Measurements from ENCODE around the gene JPT1.
A peak's percentile ranks its signal among the peaks of the same experiment; 100 is the strongest.

The JPT1 gene, protein sequence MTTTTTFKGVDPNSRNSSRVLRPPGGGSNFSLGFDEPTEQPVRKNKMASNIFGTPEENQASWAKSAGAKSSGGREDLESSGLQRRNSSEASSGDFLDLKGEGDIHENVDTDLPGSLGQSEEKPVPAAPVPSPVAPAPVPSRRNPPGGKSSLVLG

DNA sequence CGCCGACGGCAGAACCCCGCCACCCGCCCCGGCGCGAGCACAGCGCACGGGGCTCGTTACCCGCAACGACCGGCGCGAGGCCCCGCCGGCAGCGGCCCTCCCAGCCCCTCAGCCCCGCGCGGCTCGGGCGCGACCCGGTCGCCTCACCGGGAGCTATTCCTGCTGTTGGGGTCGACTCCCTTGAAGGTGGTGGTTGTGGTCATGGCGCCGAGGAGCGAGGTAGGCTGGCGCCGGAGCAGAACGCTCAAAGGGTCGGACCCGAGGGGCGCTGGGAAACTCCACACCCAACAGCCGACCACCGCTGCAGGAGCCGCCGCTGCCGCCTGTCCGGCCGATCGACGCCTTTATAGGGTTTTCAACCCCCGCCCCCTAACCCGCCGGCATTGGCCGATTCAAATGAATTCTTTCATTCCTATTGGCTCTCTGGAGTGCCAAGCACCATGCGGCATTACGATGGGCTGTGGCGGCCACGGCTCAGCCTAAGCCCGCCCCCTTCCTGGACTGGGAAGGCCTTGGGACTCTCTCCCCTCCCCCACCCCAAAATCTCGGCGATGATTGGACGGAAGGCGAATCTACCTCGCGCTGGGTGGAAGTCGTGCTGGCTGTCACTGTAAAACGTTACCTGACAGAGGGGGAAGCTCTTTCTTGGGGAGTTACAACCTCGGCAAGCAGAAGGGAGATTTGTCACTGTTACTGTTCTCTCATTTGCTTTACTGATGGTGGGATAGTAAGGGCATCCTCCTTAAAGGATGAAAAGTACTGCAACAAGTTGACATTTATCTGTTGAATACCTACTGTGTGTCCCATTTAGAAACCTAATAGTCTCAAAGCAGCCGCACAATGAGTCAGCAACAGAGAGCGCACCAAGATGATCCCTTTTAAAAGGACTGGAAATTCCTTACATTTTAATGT lies at the start of gene JPT1:
TSS of gene JPT1 (minus strand) at position 318 of the 912 bp plus-strand sequence. CDS start at position 203, 115 bp downstream.
- TF ChIP-seq TEAD4 (IDR thresholded peaks at IDR 0.05) (peak; percentile 44), TAF1 (IDR thresholded peaks at IDR 0.05; ENCODE audit: low read depth) (peak; percentile 94), EP300 (IDR thresholded peaks at IDR 0.05; ENCODE audit: borderline replicate concordance) (peak; percentile 41), CREB1 (IDR thresholded peaks at IDR 0.05; ENCODE audit: low read depth) (peak; percentile 48; the same call in 1 of the 2 replicates), EGR1 (IDR thresholded peaks at IDR 0.05) (peak; percentile 23), FOXM1 (IDR thresholded peaks at IDR 0.05; ENCODE audit: borderline replicate concordance, low read depth) (peak; percentile 93), NFIC (IDR thresholded peaks at IDR 0.05) (peak; percentile 52; the same call in 1 of the 2 replicates), YY1 (IDR thresholded peaks at IDR 0.05; ENCODE audit: low read depth) (peak; percentile 61; the same call in 1 of the 2 replicates), ZBTB7A (IDR thresholded peaks at IDR 0.05; ENCODE audit: low read depth) (0 out of 2 replicates have a peak, but pooled peaks have one; percentile 72), RAD21 (IDR thresholded peaks at IDR 0.05; ENCODE audit: low read depth) (no peak), CEBPB (IDR thresholded peaks at IDR 0.05) (no peak), TCF12 (IDR thresholded peaks at IDR 0.05; ENCODE audit: low read depth) (no peak; the same call in 1 of the 2 replicates)
- TF ChIP-seq, protein P1, sequence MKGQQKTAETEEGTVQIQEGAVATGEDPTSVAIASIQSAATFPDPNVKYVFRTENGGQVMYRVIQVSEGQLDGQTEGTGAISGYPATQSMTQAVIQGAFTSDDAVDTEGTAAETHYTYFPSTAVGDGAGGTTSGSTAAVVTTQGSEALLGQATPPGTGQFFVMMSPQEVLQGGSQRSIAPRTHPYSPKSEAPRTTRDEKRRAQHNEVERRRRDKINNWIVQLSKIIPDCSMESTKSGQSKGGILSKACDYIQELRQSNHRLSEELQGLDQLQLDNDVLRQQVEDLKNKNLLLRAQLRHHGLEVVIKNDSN (IDR thresholded peaks at IDR 0.05) = no peak
- TF ChIP-seq, protein P2, sequence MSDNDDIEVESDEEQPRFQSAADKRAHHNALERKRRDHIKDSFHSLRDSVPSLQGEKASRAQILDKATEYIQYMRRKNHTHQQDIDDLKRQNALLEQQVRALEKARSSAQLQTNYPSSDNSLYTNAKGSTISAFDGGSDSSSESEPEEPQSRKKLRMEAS (IDR thresholded peaks at IDR 0.05) = peak; percentile 82
- TF ChIP-seq, protein P3, sequence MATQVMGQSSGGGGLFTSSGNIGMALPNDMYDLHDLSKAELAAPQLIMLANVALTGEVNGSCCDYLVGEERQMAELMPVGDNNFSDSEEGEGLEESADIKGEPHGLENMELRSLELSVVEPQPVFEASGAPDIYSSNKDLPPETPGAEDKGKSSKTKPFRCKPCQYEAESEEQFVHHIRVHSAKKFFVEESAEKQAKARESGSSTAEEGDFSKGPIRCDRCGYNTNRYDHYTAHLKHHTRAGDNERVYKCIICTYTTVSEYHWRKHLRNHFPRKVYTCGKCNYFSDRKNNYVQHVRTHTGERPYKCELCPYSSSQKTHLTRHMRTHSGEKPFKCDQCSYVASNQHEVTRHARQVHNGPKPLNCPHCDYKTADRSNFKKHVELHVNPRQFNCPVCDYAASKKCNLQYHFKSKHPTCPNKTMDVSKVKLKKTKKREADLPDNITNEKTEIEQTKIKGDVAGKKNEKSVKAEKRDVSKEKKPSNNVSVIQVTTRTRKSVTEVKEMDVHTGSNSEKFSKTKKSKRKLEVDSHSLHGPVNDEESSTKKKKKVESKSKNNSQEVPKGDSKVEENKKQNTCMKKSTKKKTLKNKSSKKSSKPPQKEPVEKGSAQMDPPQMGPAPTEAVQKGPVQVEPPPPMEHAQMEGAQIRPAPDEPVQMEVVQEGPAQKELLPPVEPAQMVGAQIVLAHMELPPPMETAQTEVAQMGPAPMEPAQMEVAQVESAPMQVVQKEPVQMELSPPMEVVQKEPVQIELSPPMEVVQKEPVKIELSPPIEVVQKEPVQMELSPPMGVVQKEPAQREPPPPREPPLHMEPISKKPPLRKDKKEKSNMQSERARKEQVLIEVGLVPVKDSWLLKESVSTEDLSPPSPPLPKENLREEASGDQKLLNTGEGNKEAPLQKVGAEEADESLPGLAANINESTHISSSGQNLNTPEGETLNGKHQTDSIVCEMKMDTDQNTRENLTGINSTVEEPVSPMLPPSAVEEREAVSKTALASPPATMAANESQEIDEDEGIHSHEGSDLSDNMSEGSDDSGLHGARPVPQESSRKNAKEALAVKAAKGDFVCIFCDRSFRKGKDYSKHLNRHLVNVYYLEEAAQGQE (IDR thresholded peaks at IDR 0.05; ENCODE audit: low read depth) = no peak

DNA sequence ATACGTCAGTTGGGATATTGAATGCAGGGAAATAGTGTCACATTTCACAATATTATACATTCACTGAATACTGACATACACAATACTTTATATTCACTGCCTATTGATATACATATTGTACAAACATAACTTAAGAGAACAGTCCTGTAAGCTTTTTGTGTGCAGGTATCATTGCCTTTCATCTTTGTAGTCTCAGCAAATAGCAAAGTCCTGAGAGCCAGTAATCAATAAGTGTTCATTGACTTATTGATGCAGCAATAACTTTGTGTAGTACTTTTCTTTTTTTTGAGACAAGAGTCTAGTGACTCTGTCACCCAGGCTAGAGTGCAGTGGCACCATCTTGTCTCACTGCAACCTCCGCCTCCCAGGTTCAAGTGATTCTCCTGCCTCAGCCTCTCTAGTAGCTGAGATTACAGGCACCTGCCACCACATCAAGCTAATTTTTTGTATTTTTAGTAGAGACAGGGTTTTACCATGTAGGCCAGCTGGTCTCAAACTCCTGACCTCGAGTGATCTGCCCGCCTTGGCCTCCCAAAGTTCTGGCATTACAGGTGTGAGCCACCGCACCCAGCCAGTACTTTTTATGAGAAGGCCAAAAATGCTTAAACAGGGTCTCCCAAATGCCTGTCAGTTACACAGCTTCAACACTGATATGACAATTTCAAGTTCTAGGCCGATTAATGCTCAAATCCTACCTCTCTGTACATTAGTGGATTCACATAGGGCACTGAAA lies 45.7 kb upstream of the JPT1 start:
- TF ChIP-seq ZBTB7A (IDR thresholded peaks at IDR 0.05; ENCODE audit: low read depth) = no peak
- no peak for TF ChIP-seq TCF12 (IDR thresholded peaks at IDR 0.05; ENCODE audit: low read depth)
- no peak for TF ChIP-seq CREB1 (IDR thresholded peaks at IDR 0.05; ENCODE audit: low read depth)
- no peak for TF ChIP-seq RAD21 (IDR thresholded peaks at IDR 0.05; ENCODE audit: low read depth)
- TF ChIP-seq CEBPB (IDR thresholded peaks at IDR 0.05) = no peak
- TF ChIP-seq, protein P2 (IDR thresholded peaks at IDR 0.05) = no peak
- TF ChIP-seq, protein P3 (IDR thresholded peaks at IDR 0.05; ENCODE audit: low read depth) = no peak
- no peak for TF ChIP-seq FOXM1 (IDR thresholded peaks at IDR 0.05; ENCODE audit: borderline replicate concordance, low read depth)
- no peak for TF ChIP-seq EP300 (IDR thresholded peaks at IDR 0.05; ENCODE audit: borderline replicate concordance)
- no peak for TF ChIP-seq TEAD4 (IDR thresholded peaks at IDR 0.05)
- TF ChIP-seq NFIC (IDR thresholded peaks at IDR 0.05) = no peak
- TF ChIP-seq YY1 (IDR thresholded peaks at IDR 0.05; ENCODE audit: low read depth) = no peak
- no peak for TF ChIP-seq TAF1 (IDR thresholded peaks at IDR 0.05; ENCODE audit: low read depth)
- TF ChIP-seq, protein P1 (IDR thresholded peaks at IDR 0.05) = no peak
- TF ChIP-seq EGR1 (IDR thresholded peaks at IDR 0.05) = no peak

DNA sequence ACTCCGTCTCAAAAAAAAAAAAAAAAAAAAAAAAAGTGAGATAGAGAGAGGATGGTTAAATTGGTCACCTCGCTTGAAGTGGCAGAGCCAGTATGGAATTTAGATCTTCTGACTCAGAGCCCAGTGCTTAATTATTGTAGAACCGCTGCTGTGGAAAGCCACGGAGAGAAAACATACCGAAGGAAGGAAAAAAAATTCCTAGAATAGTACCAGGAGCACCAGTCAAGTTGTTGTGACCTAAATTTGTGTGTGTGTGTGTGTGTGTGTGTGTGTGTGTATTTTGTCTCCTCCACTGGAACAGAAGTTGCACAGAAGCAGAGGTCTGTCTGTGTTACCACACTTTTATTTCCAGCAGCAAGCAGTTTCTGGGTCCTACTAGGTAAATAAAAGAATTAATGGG lies 40.6 kb upstream of the JPT1 start:
- TF ChIP-seq TCF12 (IDR thresholded peaks at IDR 0.05; ENCODE audit: low read depth) = no peak
- TF ChIP-seq YY1 (IDR thresholded peaks at IDR 0.05; ENCODE audit: low read depth) = no peak
- no peak for TF ChIP-seq FOXM1 (IDR thresholded peaks at IDR 0.05; ENCODE audit: borderline replicate concordance, low read depth)
- TF ChIP-seq CREB1 (IDR thresholded peaks at IDR 0.05; ENCODE audit: low read depth) = no peak
- TF ChIP-seq, protein P1 (IDR thresholded peaks at IDR 0.05) = no peak
- TF ChIP-seq EGR1 (IDR thresholded peaks at IDR 0.05) = no peak
- TF ChIP-seq, protein P3 (IDR thresholded peaks at IDR 0.05; ENCODE audit: low read depth) = no peak
- TF ChIP-seq, protein P2 (IDR thresholded peaks at IDR 0.05) = no peak
- no peak for TF ChIP-seq ZBTB7A (IDR thresholded peaks at IDR 0.05; ENCODE audit: low read depth)
- no peak for TF ChIP-seq EP300 (IDR thresholded peaks at IDR 0.05; ENCODE audit: borderline replicate concordance)
- TF ChIP-seq TAF1 (IDR thresholded peaks at IDR 0.05; ENCODE audit: low read depth) = no peak
- TF ChIP-seq NFIC (IDR thresholded peaks at IDR 0.05) = no peak
- no peak for TF ChIP-seq RAD21 (IDR thresholded peaks at IDR 0.05; ENCODE audit: low read depth)
- TF ChIP-seq TEAD4 (IDR thresholded peaks at IDR 0.05) = no peak
- no peak for TF ChIP-seq CEBPB (IDR thresholded peaks at IDR 0.05)

Measured in Ishikawa (cell line).